Measurements from ENCODE around the gene IGSF9.

The IGSF9 gene

GRCh38 chr1:159928491-159929050, 16.8 kb downstream of the IGSF9 start:
- no peaks in the 10 kb centered on the region for H3K36me3 ChIP-seq (ENCODE audit: control insufficient read depth in 5 of 5, insufficient read depth in 5 of 5, low read length in 5 of 5)
- no peak overlapping the region for H3K4me3 ChIP-seq (ENCODE audit: low read depth in 1 of 5, low read length in 5 of 5)
- H3K27ac ChIP-seq (ENCODE audit: low read depth, low read length): no peak overlapping the region
- H3K9ac ChIP-seq (ENCODE audit: low read length in 5 of 5): no peak overlapping the region
- H3K9me3 ChIP-seq (ENCODE audit: control insufficient read depth in 5 of 5, low read length in 5 of 5): no peaks in the 10 kb centered on the region
- peaks cover 0 to 26% (median 17%) of the 10 kb centered on the region in 5 donors for H3K4me1 ChIP-seq (ENCODE audit: control insufficient read depth in 5 of 5, insufficient read depth in 5 of 5, low read length in 5 of 5)
- no peaks in the 10 kb centered on the region for H3K27me3 ChIP-seq (ENCODE audit: control insufficient read depth in 5 of 5, insufficient read depth in 4 of 5, low read length in 5 of 5)

- Histone ChIP-seq H3K27ac (ENCODE audit: low read depth, low read length) (no peak overlapping the region), H3K9ac (ENCODE audit: low read length in 5 of 5) (no peak overlapping the region), H3K36me3 (ENCODE audit: control insufficient read depth in 5 of 5, insufficient read depth in 5 of 5, low read length in 5 of 5) (no peaks in the 10 kb centered on the region), H3K9me3 (ENCODE audit: control insufficient read depth in 5 of 5, low read length in 5 of 5) (no peaks in the 10 kb centered on the region), H3K4me3 (ENCODE audit: low read depth in 1 of 5, low read length in 5 of 5) (no peak overlapping the region), H3K4me1 (ENCODE audit: control insufficient read depth in 5 of 5, insufficient read depth in 5 of 5, low read length in 5 of 5) (peaks cover 0 to 32% (median 23%) of the 10 kb centered on the region in 5 donors), H3K27me3 (ENCODE audit: control insufficient read depth in 5 of 5, insufficient read depth in 4 of 5, low read length in 5 of 5) (no peaks in the 10 kb centered on the region)
These were observed 17.5 kb downstream of the IGSF9 start for GRCh38 chr1:159927849-159928431.

GRCh38 chr1:159927211-159927848, 18.1 kb downstream of the IGSF9 start:
- Histone ChIP-seq H3K27ac (ENCODE audit: low read depth, low read length) (no peak overlapping the region), H3K9me3 (ENCODE audit: control insufficient read depth in 5 of 5, low read length in 5 of 5) (no peaks in the 10 kb centered on the region), H3K4me1 (ENCODE audit: control insufficient read depth in 5 of 5, insufficient read depth in 5 of 5, low read length in 5 of 5) (peaks cover 1 to 38% (median 29%) of the 10 kb centered on the region in 5 donors), H3K27me3 (ENCODE audit: control insufficient read depth in 5 of 5, insufficient read depth in 4 of 5, low read length in 5 of 5) (no peaks in the 10 kb centered on the region), H3K36me3 (ENCODE audit: control insufficient read depth in 5 of 5, insufficient read depth in 5 of 5, low read length in 5 of 5) (no peaks in the 10 kb centered on the region), H3K4me3 (ENCODE audit: low read depth in 1 of 5, low read length in 5 of 5) (no peak overlapping the region), H3K9ac (ENCODE audit: low read length in 5 of 5) (no peak overlapping the region)

- peaks cover 5 to 54% (median 42%) of the 10 kb centered on the region in 5 donors for H3K4me1 ChIP-seq (ENCODE audit: control insufficient read depth in 5 of 5, insufficient read depth in 5 of 5, low read length in 5 of 5)
- peaks cover 1 to 11% (median 2%) of the 10 kb centered on the region in 5 donors for H3K36me3 ChIP-seq (ENCODE audit: control insufficient read depth in 5 of 5, insufficient read depth in 5 of 5, low read length in 5 of 5)
These were observed 19.7 kb downstream of the IGSF9 start for GRCh38 chr1:159925719-159926078.

GRCh38 chr1:159924791-159925718, 20.4 kb downstream of the IGSF9 start, which contains the start of gene TAGLN2:
TAGLN2 (minus strand) TSS chr1:159925507; CDS start chr1:159920509, 4,998 bp downstream.
- peak within 1 kb of the TSS; percentile 97 for H3K27ac ChIP-seq (ENCODE audit: low read depth, low read length)
- H3K27me3 ChIP-seq (ENCODE audit: control insufficient read depth in 5 of 5, insufficient read depth in 4 of 5, low read length in 5 of 5): no peaks in the 10 kb centered on the region
- H3K4me3 ChIP-seq (ENCODE audit: low read depth in 1 of 5, low read length in 5 of 5): peak within 1 kb of the TSS; percentile 84 to 100 (median 97)
- no peaks in the 10 kb centered on the region for H3K9me3 ChIP-seq (ENCODE audit: control insufficient read depth in 5 of 5, low read length in 5 of 5)
- peak within 1 kb of the TSS; percentile 77 to 99 (median 95) for H3K9ac ChIP-seq (ENCODE audit: low read length in 5 of 5)
- H3K36me3 ChIP-seq (ENCODE audit: control insufficient read depth in 5 of 5, insufficient read depth in 5 of 5, low read length in 5 of 5): peaks cover 4 to 17% (median 8%) of the 10 kb centered on the region in 5 donors
- H3K4me1 ChIP-seq (ENCODE audit: control insufficient read depth in 5 of 5, insufficient read depth in 5 of 5, low read length in 5 of 5): peaks cover 5 to 60% (median 49%) of the 10 kb centered on the region in 5 donors

More at GRCh38 chr1:159925719-159926078, 19.7 kb downstream of the IGSF9 start:
- Histone ChIP-seq H3K27me3 (ENCODE audit: control insufficient read depth in 5 of 5, insufficient read depth in 4 of 5, low read length in 5 of 5) (no peaks in the 10 kb centered on the region), H3K4me3 (ENCODE audit: low read depth in 1 of 5, low read length in 5 of 5) (peak overlapping the region; percentile 84 to 100 (median 97)), H3K27ac (ENCODE audit: low read depth, low read length) (peak overlapping the region; percentile 97), H3K9me3 (ENCODE audit: control insufficient read depth in 5 of 5, low read length in 5 of 5) (no peaks in the 10 kb centered on the region), H3K9ac (ENCODE audit: low read length in 5 of 5) (peak overlapping the region in 4 of 5 donors; percentile 91 to 99 (median 95))

- Histone ChIP-seq H3K27me3 (ENCODE audit: control insufficient read depth in 5 of 5, insufficient read depth in 4 of 5, low read length in 5 of 5) (no peaks in the 10 kb centered on the region), H3K36me3 (ENCODE audit: control insufficient read depth in 5 of 5, insufficient read depth in 5 of 5, low read length in 5 of 5) (peaks cover 4 to 26% (median 16%) of the 10 kb centered on the region in 5 donors), H3K4me3 (ENCODE audit: low read depth in 1 of 5, low read length in 5 of 5) (peak overlapping the region; percentile 84 to 100 (median 92)), H3K27ac (ENCODE audit: low read depth, low read length) (peak overlapping the region; percentile 97), H3K9me3 (ENCODE audit: control insufficient read depth in 5 of 5, low read length in 5 of 5) (no peaks in the 10 kb centered on the region), H3K9ac (ENCODE audit: low read length in 5 of 5) (peak overlapping the region; percentile 77 to 99 (median 95)), H3K4me1 (ENCODE audit: control insufficient read depth in 5 of 5, insufficient read depth in 5 of 5, low read length in 5 of 5) (peaks cover 8 to 67% (median 51%) of the 10 kb centered on the region in 5 donors)
These were observed 21.2 kb downstream of the IGSF9 start for GRCh38 chr1:159924025-159924790.

- Histone ChIP-seq H3K36me3 (ENCODE audit: control insufficient read depth in 5 of 5, insufficient read depth in 5 of 5, low read length in 5 of 5) (peaks cover 4 to 34% (median 24%) of the 10 kb centered on the region in 5 donors), H3K27ac (ENCODE audit: low read depth, low read length) (peak overlapping the region; percentile 97), H3K9me3 (ENCODE audit: control insufficient read depth in 5 of 5, low read length in 5 of 5) (no peaks in the 10 kb centered on the region), H3K4me3 (ENCODE audit: low read depth in 1 of 5, low read length in 5 of 5) (peak overlapping the region; percentile 84 to 100 (median 92)), H3K4me1 (ENCODE audit: control insufficient read depth in 5 of 5, insufficient read depth in 5 of 5, low read length in 5 of 5) (peaks cover 9 to 75% (median 51%) of the 10 kb centered on the region in 5 donors), H3K9ac (ENCODE audit: low read length in 5 of 5) (peak overlapping the region; percentile 44 to 99 (median 95)), H3K27me3 (ENCODE audit: control insufficient read depth in 5 of 5, insufficient read depth in 4 of 5, low read length in 5 of 5) (no peaks in the 10 kb centered on the region)
These were observed 22.0 kb downstream of the IGSF9 start for GRCh38 chr1:159923203-159924024.

- H3K4me1 ChIP-seq (ENCODE audit: control insufficient read depth in 5 of 5, insufficient read depth in 5 of 5, low read length in 5 of 5): peaks cover 11 to 81% (median 59%) of the 10 kb centered on the region in 5 donors
- peak overlapping the region; percentile 97 for H3K27ac ChIP-seq (ENCODE audit: low read depth, low read length)
- peak overlapping the region; percentile 84 to 100 (median 92) for H3K4me3 ChIP-seq (ENCODE audit: low read depth in 1 of 5, low read length in 5 of 5)
- H3K9me3 ChIP-seq (ENCODE audit: control insufficient read depth in 5 of 5, low read length in 5 of 5): no peaks in the 10 kb centered on the region
- H3K36me3 ChIP-seq (ENCODE audit: control insufficient read depth in 5 of 5, insufficient read depth in 5 of 5, low read length in 5 of 5): peaks cover 4 to 41% (median 31%) of the 10 kb centered on the region in 5 donors
- H3K9ac ChIP-seq (ENCODE audit: low read length in 5 of 5): peak overlapping the region; percentile 22 to 99 (median 91)
- H3K27me3 ChIP-seq (ENCODE audit: control insufficient read depth in 5 of 5, insufficient read depth in 4 of 5, low read length in 5 of 5): no peaks in the 10 kb centered on the region
These were observed 22.8 kb downstream of the IGSF9 start for GRCh38 chr1:159922511-159923202.

All from subcutaneous abdominal adipose tissue (tissue), 5 donors.